HG03520 (cell line): ENCODE measurements around the gene HTR6.
"Not testable (repeated sequence)": the region's sequence is repeated elsewhere in the genome, so short reads cannot be mapped to it uniquely, and the experiment has no call there.

Source experiments
- ATAC-seq: cut with Tn5 transposase; IDR thresholded peaks from one replicate; pipeline ENCODE4 v1.9.1; 2021; ENCODE audit warnings: mild to moderate bottlenecking, moderate library complexity; ENCODE audit not compliant: unreplicated experiment

The HTR6 gene

DNA sequence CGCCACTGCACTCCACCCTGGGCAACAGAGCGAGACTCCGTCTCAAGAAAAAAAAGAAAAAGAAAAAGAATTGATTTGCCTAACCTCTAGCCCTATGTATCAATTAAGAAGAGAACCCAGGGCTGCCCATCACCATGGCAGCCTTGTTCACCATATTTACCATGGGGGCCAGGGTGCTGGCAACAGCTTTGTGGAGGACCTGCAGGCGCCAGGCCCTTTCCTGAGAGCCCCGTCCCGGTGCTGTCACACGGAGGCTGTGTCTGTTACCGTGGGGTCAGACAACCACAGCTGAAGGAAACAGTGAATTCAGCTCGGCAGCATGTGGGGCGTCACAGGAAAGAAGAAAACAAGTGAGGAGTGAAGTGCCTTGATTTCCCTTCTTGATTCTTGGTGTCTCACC lies 27.1 kb upstream of the HTR6 start:
- ATAC-seq, result no peak

DNA sequence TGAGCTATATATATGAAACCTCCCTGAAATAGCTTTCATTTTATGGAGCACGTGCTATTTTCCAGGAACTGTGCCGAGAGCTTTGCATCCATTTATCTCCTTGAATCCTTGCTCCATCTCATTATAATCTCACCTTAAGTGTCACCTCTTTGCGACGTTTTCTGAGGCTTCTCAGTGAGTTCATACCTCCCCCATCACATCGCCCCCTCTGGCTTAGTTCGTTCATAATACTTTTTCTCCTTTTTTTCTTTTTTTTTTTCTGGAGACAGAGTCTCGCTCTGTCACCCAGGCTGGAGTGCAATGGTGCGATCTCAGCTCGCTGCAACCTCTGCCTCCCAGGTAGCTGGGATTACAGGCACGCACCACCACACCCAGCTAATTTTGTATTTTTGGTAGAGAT lies 25.4 kb upstream of the HTR6 start:
- ATAC-seq, result not testable (repeated sequence)

DNA sequence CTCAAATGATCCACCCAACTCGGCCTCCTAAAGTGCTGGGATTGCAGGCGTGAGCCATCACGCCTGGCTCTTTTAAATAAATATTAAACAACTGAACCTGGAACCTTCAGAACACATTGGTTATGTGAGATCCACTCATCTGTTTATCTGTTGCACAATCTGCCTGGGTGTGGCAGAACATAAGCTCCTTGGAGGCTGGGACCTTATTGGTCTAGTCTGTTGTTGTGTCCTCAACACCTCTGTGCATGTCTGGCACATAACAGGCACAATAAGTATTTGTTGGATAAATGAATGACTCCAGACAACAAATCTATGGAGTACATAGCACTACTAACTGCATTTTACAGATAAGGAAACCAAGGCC lies 24.7 kb upstream of the HTR6 start:
- no peak for ATAC-seq

DNA sequence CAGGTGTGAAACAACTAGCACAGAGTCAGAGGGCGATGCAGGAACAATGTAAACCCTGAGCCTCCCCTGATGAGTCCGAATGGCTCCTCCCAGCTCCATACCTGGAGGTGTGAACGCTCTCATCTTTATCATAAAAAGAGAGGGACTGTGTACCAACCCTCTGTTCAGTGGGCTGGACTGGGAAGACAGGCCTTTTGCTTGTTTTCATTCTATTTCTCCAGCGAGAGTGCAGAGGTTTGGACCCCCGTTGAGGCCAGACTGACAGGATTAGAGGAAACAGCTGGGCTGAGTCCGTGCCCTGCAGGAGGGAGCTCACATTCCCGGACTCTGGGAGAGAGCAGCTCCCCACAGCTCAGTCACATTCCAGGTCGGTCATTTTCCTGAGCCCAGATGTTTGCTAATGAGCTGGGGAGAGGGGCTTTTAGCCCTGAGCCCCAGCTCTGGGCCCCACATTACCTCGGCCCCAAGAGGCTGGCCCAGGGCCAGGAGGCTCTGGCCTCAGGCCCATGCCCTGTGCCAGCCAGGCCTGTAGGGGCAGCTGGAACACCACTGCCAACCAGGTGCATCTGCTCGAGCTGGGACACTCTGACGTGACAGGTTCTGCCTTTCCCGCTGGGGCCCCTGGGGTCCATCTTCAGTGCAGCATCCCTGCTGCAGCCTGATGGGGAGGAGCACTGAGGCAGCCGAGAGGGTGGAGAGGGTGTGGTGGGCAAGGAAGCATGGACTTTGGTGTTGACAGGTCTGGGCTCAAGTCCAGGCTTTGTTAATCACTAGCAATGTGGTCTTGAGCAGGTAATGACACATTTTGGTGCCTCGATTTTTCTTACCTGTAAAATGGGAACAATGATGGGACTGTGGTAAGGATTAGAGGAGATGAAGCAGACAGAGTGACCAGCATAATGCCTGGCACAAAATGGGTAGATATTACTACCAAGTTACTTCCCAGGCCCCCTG lies 24.0 kb upstream of the HTR6 start:
- no peak for ATAC-seq

DNA sequence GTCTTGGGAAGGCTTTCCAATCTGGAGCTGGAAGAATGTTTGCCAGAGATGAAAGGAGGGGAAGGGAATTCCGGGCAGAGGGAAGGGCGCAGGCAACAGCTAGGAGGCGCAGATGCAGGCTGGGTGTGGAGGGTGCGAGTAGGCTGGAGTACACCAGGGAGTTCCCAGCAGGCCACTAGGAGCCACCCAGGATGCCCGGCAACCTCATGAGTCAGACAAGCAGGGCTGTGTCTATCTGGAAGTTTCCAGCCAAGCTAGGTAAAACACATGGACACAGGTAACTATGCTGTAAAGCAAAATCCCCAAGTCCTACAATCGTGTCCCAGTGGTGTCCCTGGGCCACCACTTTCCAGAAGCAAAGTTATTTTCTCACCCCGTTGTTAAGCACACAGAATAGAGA lies 21.6 kb upstream of the HTR6 start:
- ATAC-seq, result no peak

DNA sequence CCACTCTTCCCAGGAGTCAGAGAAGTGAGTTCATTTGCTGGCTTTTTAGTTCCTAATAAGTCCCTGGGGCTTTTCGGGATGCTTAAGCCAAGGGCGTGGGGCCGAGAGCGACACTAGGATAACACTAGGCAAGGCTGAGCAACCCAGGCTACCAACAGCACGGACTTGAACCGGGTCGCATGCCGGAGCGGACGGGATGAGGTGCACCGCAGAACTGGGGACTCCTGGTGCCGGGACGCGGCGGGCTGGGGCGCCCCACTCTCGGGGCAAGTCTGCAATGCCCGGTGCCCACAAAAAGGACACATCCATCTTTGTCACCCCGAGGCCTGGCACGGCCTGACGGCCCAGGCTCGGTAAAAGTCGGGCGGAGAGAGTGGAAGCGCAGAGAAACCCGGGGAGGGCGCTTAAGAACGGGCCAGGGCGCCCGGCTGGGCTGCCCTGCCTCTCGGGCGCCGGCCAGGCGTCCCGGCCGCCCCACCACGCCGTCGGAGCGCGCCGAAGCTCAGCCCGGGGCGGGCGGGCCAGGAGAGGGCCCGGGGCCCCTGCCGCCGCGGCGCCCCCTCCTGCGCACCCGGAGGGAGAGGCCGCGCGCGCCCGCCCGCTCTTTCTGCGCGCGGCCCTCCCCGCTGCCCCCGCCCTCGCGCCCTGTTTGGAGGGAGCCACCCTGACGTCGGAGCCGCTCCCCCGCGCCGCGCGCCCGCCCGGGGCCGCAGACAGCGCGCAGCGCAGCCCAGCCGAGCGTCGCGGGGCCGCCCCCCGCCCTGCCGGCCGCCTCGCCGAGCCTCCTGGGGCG lies 20.9 kb upstream of the HTR6 start, which contains the start of gene NBL1:
Gene NBL1 (plus strand): TSS at position 710 of the 793 bp plus-strand sequence. CDS start 10,720 bp downstream, outside the sequence.
- ATAC-seq, result peak; percentile 42

DNA sequence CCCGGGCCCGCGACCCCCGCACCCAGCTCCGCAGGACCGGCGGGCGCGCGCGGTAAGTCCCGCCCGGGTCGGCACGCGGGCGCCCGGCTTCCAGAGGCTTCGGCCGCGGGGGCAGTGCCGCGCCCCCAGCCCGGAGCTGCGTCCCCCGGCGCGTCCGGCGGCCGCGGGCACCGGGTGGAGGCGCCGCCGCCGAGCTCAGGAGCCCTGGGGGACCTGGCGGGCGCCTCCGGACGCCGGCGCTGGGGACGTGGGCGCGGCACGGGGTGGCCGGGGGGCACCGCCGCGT lies 20.3 kb upstream of the HTR6 start:
- ATAC-seq, result peak; percentile 19

DNA sequence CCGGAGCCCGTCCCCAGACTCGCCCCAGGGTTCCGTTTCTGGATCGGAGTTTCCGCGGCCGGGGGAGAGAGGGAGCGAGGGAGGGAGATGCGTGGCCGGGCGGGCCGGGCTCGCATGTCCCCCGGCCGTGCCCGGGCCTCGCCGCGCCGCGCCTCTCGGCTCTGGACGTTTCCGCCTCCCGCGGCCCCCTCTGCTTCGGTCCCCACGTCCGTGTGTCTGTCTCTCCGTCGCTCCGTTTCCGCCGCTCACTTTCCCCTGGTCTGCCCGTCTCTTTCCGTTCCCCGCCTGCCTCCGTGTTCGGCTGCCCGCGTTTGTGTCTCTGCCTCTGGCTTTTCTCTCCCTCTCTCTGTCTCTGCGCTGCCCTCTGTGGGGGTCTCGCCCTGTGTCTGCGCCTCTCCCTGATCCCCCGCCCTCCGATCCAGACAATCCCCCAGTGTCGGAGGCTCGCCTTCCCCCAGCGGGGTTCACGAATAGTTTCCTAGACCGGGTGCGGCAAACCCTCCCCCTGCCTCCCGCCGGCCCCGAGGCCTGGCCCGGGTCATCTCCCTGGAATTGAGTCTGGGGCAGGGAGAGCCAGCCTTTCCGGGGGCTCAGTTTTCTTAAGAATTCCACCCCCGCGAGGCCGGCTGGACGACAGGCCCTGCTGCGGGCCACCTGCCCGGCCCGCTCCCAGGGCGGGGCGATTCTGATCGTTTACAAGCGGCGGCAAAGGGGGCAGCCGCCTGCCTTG lies 19.8 kb upstream of the HTR6 start:
- ATAC-seq, result peak; percentile 19

DNA sequence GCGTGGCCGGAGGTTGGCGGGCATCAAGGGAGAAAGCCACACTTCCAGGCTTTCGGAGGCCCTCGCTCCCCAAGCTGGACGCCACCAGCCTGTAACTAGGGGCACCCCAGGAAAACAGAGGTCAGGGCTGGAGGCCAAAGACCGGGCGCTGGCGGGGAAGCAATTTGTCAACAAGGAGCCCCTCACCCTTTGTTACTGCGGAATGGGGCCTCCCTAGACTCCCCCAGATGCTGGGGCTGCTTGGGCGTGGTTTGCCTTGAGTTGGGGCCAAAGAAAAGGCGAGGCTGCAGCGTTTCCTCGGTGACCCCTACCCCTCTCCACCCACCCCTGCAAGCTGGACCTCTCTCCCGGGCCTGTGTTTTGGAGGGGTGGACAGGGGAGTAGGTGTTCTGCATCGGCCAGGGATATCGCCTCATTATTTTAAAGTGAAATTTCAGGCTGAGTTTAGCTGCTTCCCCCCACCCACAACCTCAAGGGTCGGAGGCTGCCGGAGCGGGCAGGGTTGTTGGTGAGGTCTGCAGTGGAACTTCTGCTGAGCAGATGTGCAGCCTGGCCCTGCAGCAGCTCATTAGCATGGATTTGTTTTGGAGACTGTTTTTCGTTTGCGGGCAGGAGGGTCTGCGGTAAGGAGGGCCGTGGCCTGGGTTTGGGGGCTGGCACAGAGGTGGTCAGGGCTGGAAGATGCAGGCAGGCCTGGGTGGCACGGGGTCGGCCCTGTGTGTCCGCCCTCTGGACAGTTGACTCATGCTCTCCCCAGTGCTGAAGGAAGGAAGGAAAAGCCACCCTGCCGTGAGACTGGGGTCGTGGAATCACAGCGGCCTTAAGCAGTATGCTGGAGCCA lies 19.0 kb upstream of the HTR6 start:
- ATAC-seq, result no peak

DNA sequence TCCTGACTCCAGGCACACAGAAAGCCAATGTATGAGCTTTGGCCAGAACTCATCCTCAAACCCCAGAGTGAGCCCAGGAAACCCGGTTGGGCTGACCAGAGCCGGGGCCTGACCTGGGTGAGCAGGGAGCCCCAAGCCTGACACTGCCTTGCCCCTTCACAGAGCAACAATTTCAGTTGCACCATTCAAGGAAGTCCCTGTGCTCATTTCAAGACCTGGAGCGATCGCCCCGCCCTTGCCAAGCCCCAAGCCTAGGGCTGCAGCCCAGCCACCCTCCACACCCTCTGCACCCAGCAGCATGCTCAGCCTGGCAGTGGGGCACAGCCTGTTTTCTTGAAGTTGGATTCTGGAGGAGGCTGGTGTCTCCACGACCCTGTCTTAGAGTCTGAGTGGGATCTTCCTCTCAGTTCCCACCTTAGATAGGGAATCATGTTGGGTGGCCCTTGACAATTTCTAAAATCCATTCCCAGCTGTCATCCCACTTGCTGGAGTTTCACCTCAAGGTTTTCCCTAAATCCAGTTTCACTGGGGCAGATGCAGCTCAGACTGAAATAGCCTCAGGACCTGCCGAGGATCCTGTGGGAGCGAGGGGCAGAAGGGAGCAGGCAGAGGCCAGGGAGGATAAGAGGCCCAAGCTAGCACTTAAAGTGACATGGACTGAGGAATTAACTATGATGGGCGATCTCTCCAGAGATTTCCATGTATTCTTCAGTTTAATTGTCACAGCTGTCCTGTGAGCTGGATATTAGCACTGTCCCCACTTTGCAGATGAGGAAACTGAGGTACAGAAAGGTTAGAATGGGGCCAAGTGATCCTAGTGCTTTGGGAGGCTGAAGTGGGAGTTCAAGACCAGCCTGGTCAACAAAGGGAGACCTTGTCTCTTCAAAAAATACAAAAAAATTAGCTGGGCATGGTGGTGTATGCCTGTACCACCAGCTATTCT lies 18.0 kb upstream of the HTR6 start:
- ATAC-seq, result no peak

DNA sequence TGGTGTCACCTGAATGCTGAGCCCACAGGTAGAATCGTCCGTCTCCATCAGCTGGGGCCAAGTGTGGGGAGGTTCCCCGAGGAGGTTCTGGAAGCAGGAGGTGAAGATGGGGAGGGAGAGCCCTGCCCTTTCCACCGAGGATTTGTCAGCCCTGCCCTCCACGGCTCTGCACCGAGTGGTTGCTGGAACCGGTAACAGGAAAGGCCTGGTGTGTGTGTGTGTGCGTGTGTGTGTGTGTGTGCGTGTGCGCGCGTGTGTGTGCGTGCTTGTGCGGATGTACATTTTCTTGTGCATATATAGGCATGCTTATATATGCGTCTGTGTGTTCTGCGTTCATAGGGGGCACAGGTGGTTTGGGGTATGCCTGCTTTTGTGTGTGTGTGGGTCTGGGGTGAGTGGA lies 17.0 kb upstream of the HTR6 start:
- no peak for ATAC-seq

DNA sequence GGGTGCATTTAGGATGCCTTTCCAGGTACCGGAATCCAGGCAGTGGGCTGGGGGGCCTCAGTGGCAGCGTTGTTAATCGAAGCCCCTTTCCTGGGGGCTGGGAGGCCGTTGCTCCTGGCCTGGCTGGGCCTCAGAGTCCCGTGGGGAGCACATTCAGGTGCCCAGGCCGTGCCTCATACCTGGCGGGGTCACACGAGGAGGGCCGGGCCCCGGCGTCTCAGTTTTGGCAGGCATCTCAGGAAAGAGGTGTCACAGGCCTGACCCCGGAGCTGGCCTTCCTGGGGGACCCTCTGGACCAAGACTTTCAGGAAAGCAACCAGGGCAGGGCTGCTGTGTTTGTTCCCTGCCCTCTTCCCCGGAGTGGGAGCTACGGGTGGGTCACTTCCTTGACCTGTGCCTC lies 16.4 kb upstream of the HTR6 start:
- ATAC-seq, result no peak

DNA sequence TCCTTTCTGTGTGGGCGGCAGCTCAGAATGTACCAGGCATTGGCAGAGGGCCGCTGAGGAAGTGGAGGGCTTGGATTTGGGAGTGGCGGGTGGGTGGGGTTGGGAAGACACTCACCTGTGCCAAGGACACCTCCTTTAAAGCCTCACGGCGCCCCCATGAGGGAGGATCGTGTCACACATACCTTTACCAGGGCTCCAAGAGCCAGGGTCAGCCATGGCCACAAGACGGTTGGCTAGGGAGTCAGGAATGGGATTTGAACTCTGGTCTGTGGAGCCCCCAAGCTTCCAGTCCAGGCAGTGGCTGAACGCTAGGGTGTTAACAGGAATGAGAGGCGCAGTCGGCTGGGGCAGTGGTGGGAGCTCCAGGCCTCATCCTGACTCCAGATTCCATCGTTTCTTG lies 16.0 kb upstream of the HTR6 start:
- no peak for ATAC-seq

DNA sequence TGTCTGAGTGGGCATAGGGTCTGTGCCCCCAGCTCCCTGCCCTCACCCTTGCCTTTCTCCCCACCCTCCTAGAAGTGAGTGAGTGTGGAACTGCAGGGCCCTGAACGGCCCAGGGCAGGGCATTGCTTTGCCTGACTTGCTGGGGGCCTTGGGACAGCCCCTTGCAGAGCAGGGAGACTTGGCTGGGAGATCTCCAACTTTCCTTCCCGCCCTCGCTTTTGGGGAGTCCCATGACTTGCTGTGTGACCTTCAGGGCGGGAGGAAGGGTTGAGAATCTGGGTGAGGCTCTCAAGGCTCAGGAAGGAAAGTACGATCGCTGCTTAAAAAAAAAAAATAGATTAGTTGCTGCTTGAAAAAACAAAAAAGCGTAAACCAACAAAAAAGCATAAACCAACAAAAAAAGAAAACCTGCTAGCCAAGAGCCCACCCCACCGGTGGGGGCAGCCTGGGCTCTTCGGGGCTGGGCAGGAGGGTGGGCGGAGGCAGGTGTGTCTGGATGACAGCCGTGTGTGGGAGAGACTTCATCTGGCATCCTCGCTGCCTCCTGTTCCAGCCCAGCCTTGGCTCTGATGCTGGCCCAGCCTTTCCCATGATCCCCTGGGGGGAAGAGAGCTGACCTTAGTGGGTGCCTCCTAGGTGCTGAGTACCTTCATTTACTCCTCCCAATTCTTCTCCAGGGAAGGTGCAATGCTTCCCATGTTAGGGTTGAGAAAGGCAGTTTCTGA lies 14.1 kb upstream of the HTR6 start:
- no peak for ATAC-seq

DNA sequence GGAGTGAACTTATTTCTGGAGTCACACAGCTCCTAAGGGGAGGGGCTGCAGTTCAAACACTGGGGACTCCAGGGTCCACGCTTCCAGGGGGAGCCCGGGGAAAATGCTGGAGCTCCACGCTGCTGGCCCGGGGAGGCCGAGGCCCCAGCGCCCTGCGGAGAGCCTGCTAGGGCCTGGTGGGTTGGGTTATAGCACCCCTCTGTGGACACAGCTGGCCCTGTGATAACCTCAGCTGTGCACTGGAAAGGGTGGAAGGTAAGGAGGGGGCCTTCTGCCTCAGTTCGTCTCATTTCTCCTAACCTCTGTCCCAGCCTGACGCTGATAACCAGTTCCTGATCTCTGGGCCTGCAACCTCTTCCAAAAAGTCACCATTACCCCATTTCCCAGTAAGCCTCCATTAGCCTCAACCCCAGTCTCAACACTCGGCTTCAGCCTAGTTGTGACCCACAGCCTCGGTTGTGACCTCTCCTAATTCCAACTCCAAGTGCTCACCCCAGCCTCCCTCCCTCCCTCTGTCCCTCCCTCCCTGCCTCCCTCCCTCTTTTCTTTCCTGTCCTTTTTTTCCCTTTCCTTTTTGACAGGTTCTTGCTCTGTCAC lies 13.4 kb upstream of the HTR6 start:
- no peak for ATAC-seq

DNA sequence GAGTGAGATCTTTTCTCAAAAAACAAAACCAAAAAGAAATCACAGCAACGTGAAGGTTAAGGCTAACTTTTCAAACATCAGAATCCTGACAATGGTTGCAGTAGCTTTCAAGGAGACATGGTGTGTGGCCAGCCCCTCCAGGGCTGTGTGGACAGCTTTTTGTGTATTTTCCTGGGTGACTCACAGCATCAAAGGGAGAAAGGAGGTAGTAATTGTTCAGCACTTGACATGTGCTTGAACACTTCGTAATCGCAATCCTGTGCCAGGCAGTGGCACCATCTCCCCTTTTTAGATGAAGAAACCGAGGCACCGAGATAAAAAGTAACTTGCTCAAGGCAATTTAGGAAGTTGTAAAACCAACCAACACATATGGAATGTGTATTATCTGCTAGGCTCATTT lies 10.3 kb upstream of the HTR6 start:
- no peak for ATAC-seq

DNA sequence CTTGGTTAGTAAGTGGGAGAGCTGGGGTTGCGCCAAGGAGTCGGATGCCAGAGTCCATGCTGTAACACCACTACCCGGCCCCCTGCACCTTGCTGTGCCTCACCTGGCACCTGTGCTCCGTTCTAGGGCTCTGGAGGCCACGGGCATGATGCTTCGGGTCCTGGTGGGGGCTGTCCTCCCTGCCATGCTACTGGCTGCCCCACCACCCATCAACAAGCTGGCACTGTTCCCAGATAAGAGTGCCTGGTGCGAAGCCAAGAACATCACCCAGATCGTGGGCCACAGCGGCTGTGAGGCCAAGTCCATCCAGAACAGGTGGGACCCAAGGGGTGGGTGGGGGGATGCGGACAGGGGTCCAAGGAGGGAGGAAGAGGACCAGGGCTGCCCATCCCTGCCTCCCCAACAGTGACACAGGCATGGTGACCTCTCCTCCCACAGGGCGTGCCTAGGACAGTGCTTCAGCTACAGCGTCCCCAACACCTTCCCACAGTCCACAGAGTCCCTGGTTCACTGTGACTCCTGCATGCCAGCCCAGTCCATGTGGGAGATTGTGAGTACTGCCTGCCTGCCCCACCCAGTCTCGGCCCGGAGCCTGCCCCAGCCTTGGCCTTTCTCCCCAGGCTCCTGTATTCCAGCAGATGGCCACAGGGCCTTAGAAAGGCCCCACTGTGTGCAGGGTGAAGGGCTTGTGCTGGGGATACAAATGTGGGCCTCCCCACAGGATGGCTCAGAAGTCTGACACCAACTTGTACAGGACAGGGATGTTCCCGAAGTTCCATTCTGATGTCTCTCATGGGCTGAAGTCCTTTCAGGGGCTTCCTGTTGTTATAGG lies 9.6 kb upstream of the HTR6 start:
- ATAC-seq, result no peak

DNA sequence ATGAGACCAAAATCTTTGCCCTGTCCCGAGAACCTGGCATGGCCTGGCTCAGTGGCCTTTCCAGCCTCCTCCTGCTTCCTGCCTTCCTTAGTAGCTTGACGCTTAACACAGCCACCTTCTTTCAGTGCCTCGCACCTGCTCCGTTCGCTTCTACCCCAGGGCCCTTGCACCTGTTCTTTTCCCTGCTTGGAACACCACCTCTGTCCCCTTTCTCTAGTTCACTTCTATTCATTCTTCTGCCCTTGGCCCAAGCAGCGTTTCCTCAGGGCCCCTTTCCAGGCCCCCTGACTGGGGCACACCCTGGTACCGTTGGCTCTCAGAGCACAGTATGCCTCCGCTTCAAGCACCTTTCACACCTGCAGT lies 9.0 kb upstream of the HTR6 start:
- no peak for ATAC-seq
